NCI-H446 treated with DMSO at 0.1 percent for 48 hours (cell line): Measurements from ENCODE around the gene SUPV3L1.
A peak's percentile ranks its signal among the peaks of the same experiment; 100 is the strongest.

Experiments
- DNase-seq: peaks from one replicate; lab custom pipeline; 2025; lab: John Stamatoyannopoulos, UW

Gene SUPV3L1

DNA sequence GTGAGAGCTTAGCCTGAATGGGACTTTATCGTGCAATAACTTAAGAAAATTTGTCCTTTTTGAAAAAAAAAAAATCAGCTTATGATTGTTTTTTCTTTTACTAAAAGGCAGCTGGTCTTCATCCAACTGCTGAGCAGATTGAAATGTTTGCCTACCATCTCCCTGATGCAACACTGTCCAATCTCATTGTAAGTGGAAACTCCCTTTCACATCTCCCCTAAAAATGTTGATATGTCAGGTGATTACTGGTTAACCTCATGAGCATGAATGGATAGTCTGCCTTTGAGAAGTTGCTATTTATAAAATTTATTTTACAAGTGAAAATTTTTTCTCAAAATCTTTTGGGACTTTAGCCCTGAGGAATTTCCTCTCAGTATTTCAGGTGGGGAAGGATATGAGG is 22.3 kb downstream of the SUPV3L1 start:
- no peak for DNase-seq

DNA sequence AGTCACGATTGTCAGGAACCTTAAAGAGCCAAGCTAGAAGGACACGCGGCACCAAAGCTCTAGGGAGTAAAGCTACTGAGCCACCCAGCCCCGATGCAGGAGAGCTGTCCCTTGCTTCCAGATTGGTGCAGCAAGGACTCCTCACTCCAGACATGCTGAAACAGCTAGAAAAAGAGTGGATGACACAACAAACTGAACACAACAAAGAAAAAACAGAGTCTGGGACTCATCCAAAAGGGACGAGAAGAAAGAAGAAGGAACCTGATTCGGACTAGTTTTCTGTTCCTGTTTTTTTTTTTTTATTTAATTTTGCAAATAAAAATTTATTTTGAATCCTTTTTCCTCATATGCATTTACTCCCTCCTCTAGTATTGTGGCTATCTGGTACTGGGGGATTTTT is 28.7 kb downstream of the SUPV3L1 start:
- DNase-seq = no peak

DNA sequence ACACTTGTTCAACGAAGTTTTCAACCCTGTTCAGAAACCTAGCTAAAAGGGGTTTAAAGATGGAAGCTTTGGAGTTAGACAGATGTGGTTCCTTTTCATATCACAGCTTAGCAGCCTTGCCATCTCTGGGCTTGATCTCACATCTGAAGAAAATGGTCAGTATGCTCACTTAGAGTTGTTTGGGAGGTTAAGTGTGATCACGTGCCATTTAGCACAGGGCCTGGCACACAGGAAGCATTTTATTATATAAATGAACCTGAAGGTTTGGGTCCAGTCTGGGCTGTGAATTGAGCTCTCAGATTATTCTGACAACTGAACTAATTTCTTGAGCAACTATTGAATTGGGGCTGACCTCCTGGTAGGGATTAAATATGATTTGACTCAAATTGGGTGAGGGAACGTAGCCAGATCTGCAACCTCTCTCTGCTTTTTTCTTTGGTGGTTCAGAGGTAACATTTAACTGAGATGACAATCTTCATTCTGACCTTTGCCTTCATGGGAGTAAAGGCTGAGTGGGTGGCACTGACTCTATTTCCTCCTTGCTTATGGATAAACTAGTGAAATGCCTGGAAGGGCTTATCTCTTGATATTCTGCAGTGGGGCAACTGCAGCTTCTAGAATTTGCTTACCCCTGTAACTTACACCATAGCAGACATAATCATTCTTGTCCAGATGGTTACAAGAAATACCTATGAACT is 29.9 kb downstream of the SUPV3L1 start:
- no peak for DNase-seq

DNA sequence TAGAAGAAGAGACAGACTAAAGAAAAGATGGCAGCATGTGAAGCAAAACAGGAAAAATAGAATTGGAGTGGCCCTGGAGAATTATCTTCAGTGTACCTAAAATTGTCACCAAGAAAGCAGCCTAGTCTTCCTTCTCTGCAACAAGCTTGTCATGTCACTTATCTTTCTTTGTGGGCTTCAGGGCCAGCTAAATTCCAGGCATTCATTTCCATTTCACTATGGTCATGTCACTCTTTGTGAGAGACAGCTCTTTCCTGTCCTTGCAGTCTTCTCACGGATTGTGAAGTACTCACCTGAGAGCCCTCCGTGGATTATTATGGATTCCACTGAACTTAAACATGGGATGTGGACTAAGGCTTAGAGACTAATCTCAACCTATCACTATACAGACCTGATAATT is 31.1 kb downstream of the SUPV3L1 start:
- no peak for DNase-seq

DNA sequence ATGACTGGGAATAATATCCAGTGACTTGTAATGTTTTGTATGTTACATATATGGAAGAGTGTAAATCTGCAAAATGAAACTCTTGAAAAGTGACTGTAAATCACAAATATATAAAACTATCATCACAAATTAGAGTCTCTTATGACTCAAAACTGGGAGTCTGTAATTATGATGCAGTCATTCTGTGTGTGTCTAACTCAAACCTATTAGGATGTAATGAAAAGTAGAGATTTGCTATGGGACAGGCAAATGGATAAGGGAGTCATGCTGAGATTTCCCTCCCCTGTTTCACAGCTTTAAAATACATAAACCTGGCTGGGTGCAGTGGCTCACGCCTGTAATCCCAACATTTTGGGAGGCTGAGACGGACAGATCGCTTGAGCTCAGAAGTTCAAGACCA is 31.5 kb downstream of the SUPV3L1 start:
- DNase-seq = no peak

DNA sequence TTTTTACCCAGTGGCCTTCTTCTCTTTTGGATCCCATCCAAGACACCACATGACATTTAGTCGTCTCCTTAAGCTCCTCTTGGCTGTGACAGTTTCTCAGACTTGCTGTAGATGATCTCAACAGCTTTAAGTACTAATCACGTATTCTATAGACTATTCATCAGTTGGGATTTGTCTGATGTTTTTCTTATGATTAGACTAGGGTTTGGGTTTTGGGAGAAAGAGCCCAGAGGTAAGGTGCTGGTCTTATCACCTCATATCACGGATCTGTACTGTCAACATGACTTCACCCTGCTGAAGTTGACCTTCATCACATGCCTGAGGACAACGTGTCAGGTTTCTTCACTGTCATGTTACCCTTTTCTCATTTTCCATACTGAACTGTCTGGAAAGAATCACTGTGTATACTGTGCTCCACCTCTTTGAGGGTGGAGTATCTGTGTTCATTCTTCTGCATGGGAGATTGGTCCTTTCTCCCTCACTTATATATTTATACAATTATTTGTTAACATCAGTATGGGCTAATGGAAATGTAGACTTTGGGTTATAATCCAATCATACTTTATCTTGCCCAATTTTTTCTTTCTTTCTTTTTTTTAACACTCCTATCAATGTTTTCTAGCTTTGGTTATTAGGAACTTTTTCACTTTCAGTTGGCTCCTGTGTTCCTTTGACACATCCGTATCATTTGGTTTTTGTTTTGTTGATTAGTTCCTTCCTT is 33.7 kb downstream of the SUPV3L1 start:
- DNase-seq = no peak

DNA sequence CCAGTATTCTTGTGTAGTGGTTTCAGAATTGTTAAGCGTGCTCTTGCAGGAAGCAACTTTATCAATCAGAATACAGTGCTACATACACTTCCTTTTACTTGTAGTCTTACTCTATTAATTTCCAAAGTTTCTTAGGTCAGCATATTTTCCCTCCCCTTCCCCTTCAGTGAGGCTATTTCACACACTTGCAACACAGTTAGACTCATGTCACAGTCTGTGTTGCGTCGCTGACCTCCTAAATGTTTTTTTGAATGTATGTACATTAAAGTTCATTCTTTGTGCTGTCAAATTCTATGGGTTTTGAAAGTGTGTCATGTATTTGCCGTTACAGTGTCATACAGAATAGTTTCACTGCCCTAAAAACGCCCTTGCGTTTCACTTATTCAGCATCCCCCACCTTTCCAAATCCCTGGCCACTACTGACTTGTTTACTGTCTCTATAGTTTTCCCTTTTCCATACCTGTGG is 34.7 kb downstream of the SUPV3L1 start:
- DNase-seq = no peak

DNA sequence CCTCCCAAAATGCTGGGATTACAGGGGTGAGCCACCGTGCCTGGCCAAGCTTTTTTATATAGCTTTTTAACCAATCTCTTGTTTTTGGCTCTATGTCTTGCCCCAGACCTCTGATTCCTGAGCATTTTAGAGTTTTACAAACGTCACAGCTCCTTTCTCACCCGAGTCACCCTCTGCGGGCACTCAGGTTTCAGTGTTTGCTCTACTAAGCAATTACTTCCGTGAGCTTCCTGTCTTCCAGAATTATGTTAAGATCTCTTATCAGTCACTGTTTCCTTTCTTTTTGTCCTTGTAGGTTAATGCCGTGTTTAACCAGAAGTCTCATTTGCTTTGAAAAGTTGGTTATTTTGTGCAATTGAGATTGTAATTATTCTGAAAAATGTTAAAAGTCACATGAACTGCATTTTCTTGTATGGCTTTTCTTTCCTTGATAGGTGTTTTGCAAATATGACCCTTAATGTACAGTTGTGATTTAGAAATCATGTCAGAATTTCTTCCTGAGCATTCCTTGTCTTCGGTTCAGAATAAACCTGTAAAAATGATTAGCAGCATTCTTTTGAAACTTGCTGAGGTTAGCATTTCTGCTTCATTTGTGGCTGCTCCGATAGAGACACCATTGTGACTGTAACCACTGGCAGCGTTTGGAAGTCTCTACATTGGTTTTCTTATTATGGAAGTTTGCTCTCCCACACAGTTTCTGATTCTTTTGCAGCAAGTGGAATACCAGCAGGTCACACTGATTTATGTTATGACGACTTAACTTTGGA is 35.6 kb downstream of the SUPV3L1 start:
- no peak for DNase-seq

DNA sequence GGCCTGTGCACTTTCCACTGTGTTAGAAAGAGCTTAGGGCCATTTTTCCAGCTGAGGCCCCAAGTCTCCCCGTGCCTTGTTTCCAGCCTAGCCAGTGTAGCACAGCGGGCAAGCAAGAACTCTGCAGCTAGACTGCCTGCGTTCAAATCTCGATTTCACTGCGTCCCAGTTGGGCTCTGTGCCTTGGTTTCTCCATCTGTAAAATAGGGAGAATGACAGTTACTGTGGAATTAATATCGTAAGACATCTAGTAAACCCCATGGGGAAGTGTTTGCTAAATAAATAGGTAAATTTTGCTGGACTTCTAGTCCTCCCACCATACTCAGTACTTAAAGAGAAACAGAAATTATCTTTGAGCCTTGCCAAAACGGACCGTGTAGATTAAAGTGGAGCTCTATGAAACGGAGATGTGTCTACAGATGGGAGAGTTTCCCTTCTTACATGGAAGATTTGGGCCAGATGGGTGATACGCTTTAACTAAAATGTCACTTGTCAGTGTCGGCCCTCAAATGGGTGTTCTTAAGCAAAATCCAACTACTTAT is 36.6 kb downstream of the SUPV3L1 start:
- DNase-seq = no peak

DNA sequence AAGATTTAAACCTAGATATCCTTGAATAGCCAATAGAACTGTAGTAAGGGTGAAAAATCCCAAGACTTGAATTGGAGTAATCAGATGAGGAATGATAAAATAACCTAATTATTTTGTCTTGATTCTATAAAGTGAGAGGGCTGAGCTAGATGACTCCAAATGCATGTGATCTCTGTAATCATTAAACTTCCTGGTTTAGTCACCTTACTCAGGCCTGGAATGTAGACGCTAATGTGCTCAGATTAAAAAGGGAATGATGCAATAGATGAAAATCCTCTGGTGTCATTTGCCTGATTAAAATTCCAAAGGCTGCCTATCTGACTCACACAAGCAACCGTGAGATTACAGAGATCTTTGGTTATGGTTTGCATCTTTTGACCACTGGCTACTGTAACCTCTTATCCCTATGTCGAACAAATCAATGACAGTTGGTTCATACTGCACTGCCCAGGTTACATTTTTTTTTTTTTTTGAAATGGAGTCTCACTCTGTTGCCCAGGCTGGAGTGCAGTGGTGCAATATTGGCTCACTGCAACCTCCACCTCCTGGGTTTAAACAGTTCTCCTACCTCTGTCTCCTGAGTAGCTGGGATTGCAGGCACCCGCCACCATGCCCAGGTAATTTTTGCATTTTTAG is 37.2 kb downstream of the SUPV3L1 start:
- no peak for DNase-seq

DNA sequence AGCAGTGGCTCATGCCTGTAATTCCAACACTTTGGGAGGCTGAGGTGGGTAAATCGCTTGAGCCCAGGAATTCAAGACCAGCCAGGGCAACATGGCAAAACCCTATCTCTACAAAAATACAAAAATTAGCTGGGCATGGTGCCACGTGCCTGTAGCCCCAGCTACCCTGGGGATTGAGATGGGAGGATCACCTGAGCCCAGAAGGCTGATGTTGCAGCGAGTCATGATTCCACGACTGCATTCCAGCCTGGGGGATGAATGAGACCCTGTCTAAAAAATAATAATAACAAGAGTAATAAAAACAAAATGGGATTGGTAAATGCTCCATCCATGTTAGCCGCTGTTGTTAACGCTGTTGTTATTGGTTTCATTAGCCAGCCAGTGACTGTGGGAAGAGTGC is 38.8 kb downstream of the SUPV3L1 start:
- DNase-seq = no peak

DNA sequence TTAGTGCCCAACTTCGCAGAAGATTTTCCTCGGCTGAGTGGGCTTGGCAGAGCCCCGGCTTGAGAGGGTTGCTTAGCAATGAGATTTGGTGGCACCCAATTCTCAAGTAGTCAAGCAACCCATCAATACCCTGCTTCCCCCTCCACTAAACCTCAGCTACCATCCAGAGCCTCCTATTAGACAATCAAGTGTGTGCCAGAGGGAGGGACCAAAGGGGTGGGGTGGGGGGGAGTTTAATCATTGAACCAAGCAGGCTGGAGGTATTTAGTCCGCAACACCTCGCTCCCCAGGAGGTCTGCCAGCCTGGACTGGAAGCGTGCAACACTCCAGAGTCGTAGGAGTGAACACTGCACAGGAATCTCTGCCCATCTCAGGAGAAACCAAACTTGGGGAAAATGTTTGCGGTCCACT is 40.0 kb downstream of the SUPV3L1 start, which contains the start of gene HKDC1:
Gene HKDC1 (plus strand): TSS at position 292 of the 411 bp plus-strand sequence. CDS start 104 bp downstream, at position 396.
- DNase-seq = no peak

DNA sequence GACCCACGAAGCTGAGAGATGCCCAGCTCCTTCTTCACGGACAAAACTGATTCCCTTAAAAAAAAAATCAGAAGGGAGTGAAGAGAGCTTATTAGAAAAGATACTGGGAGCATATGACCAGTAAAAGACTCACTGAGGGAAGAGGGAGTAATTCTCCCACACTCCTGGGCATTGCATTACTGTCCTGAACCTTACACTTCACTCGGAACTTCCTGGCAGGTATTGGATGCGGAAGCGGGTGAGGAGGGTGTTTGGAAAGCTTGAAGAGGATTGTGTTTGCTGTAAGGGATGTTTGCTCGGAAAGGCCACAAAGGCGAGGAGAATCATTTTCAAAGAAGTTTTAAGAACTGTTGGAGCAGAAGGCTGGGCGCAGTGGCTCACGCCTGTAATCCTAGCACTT is 40.5 kb downstream of the SUPV3L1 start:
- no peak for DNase-seq

DNA sequence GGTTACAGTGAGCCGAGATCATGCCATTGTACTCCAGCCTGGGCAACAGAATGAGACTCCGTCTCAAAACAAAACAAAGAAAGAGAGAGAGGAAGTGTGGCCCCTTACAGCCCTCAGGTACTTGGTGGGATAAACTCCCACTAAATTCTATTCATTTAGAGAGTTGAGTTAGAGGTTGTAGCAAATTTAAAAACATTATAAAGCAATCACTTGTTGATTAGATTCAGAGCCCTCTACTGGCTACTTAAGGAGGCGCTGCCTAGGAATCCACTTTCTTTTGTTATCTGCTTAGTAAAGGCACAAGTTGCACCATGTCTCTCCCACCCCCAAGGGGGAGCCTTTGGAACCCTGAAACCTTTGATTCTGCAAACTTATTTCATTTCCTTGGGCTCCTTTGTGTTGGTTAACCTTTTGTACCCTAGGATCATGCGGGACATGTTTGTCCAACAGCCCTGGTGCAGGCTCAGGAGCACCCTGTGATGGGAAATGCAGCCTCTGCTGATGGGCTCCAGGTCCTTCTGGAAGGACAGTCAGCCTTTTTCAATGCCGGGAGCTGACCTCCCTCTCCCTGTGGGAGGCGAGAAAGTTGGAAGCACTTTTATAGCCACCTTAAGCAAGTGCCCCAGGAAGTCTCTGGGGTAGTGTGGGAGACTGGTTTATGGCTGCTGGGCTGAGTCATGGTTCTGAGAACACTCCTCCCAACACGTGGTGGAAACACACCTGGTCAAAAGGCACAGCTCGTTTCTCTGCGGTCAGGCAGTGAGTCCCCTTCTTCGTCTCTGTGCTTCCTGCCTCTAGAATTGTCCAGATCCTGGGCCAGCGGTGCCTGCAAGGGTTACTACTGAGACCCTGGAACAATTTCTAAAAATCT is 42.4 kb downstream of the SUPV3L1 start:
- peak; percentile 4 for DNase-seq

DNA sequence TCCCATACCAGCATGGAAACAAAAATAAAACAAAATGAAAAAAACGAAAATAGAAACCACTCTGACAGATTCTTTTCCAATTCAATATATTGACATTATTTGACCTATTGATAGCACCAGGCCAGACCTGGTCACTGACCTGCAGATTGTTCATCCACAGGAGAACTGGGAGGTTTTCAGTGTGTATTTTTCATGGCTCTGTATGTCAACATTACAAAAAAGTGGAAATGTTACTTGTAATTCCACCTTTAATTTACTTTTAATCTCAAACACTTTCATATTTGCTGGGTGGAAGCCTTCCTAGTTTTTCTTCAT is 43.0 kb downstream of the SUPV3L1 start:
- DNase-seq = no peak

DNA sequence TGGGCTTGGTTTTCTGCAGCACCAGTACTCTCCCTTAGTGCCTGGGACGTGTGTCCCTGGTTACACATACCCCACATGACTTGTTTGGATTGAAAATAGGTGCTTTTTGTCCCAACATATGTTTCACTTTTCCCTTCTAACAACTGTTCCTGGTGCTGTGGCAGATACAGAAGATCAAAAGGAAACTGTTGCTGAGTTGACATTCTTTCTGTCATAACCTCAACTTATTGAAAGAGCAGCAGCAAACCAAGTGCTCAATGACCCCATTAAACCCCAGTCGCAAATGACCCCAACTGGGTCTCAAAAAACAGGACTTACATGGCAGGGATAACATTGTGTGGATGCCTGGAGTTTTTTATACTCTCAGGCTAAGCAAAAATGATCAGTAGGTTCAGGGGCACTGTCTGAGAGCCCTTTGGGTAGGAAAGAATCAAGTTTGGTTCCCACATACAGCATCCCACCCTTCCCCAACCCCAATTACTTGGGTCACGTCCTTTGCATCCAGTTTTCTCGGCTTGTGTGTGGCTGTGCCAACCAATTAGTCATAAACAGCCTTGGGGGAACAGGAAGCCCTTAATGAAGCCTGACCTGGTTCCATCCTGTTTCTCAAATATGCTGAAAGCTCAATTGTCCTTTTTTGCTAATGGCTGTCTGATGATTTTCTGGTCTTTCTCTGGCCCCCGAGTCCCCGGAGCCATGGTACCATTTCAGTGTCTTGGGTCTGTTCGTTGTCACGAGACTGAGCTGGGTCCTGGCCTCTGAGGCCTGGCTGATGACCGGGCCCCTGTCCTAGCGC is 45.0 kb downstream of the SUPV3L1 start:
- no peak for DNase-seq

DNA sequence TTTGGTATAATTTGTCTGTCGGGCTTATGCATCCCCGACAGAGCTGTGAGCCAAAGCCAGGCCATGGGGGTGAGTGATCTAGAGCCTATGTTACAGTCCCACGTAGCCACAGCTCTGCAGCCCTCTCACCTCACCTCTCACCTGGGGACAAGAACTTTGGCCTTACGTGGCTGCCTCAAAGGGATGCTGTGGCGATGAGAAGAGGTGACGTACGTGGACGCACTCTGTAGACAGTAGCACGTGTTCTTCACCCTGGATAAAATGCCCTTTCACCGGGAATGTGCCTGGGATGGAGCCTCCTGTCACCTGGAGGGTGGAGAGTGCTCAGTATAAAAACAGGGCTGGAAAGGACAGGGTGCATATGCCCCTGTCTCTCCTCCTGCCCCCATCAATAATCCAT is 45.6 kb downstream of the SUPV3L1 start:
- DNase-seq = no peak

DNA sequence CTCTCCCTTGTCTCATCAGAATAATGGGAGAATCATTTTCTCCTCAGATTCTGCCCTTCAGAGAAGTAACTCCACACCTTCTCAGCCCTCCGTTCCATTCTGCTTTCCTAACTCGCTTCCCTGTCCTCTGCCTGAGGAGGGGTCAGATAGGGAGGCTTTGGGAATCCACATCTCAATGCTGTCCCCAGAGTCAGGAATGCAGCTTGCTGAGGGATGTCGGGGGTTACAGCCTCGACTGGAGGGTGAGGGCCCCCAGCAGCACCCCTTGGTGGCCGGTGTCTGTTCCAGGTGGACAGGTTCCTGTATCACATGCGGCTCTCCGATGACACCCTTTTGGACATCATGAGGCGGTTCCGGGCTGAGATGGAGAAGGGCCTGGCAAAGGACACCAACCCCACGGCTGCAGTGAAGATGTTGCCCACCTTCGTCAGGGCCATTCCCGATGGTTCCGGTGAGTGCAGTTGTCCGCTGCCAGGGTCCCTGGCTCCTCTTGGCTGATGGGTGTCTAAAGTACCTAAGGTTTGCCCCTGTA is 47.0 kb downstream of the SUPV3L1 start:
- DNase-seq = no peak

DNA sequence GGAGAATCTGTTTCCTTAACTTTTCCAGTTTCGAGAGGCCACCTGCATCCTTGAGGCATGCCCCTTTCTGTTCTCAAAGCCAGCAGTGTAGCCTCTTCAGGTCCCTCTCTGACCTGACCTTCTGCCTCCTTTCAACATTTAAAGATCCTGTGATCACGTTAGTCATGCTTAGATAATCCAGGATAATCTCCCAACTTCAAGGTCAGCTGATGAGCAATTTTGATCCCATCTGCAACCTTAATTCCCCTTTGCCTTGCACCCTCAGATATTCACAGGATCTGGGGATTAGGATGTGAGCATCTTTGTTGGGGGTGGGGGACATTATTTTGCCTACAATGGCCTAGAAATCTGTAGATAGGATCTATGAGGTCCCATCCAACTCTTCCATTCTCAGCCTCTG is 48.1 kb downstream of the SUPV3L1 start:
- DNase-seq = no peak

DNA sequence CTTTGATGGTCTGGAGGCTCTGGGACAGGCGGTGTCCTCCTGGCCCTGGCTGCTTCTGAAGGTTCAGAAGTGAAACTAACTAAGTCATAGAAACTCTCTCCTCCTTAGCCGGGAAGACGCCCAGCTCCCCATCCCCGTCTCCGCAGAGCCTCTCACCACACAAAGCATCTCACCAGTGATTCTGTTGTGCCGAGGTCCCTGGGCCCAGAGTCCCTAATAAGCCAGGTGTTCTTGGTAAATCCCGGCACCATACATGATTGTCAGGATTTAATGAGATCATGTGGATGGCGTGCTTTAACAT is 49.5 kb downstream of the SUPV3L1 start:
- DNase-seq = no peak
